MG63 (cell line): Measurements from ENCODE around the gene FRMD4B. TPM values are rescaled to one million over a fixed set of nuclear protein-coding genes. Genes with fewer than 3 reads are reported as not detected.

ENCODE experiments used
- DNase-seq: peaks from one replicate; pipeline ENCODE4 v3.0.0-alpha.2; 2020
- H3K27me3 ChIP-seq: fragments of 250-450 bp; sonication (Bioruptor Pico); 2 replicates; pipeline ENCODE4 v1.5.1; 2020; ENCODE audit warnings: mild to moderate bottlenecking, moderate library complexity
- H3K36me3 ChIP-seq: fragments of 250-450 bp; sonication (Bioruptor Pico); 2 replicates; pipeline ENCODE4 v1.5.1; 2020; ENCODE audit warnings: mild to moderate bottlenecking, moderate library complexity
- H3K4me3 ChIP-seq: fragments of 250-450 bp; sonication (Bioruptor Pico); 2 replicates; pipeline ENCODE4 v1.5.1; 2020; ENCODE audit warnings: mild to moderate bottlenecking, moderate library complexity
- H3K9me3 ChIP-seq: fragments of 250-450 bp; sonication (Bioruptor Pico); 2 replicates; pipeline ENCODE4 v1.5.1; 2020; ENCODE audit warnings: mild to moderate bottlenecking, moderate library complexity
- total RNA-seq: library from RNA; depleted of rRNA; stranded (reverse); fragments of >200 nt; shearing (Covaris generic); gene quantifications from 2 replicates; pipeline ENCODE4 v1.2.3, GENCODE V29; 2014; ENCODE audit warnings: low replicate concordance

The FRMD4B gene
- total RNA-seq, 1 experiment from 2014 or later: 5.1 TPM

GRCh38 chr3:69319652-69320051 lies 66.2 kb downstream of the FRMD4B start:
- Histone ChIP-seq H3K27me3 (no peaks in the 10 kb centered on the region), H3K9me3 (no peaks in the 10 kb centered on the region), H3K4me3 (no peak overlapping the region), H3K36me3 (no peaks in the 10 kb centered on the region)
- DNase-seq: no peak

DNA sequence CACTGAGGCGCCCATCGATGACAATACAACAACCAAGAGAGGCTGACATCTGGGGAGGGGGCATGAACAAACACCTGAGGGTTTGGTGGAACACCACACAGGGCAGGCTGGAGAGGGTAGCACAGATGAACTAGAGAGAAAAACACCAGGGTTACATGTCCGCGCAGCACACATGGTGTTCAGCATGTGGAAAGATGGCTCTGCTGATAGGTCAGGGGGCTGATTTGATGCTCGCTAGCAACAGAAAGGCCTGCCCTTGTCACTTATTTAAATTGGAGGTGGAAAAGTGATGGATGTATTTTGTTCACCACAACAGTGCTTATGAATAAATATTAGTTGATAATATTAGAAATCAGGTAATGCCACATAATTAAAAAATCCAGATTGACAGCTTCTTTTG lies 67.5 kb downstream of the FRMD4B start:
- Histone ChIP-seq H3K27me3 (no peaks in the 10 kb centered on the region), H3K36me3 (no peaks in the 10 kb centered on the region), H3K4me3 (no peak overlapping the region), H3K9me3 (no peaks in the 10 kb centered on the region)
- DNase-seq: no peak

GRCh38 chr3:69313251-69313650 lies 72.6 kb downstream of the FRMD4B start:
- Histone ChIP-seq H3K27me3 (no peaks in the 10 kb centered on the region), H3K36me3 (no peaks in the 10 kb centered on the region), H3K4me3 (no peak overlapping the region), H3K9me3 (no peaks in the 10 kb centered on the region)
- DNase-seq: no peak

GRCh38 chr3:69309814-69310213 lies 76.1 kb downstream of the FRMD4B start:
- H3K9me3 ChIP-seq: no peaks in the 10 kb centered on the region
- no peaks in the 10 kb centered on the region for H3K27me3 ChIP-seq
- peak; percentile 14 for DNase-seq
- H3K36me3 ChIP-seq: no peaks in the 10 kb centered on the region
- no peak overlapping the region for H3K4me3 ChIP-seq

- DNase-seq: peak; percentile 16
- no peaks in the 10 kb centered on the region for H3K27me3 ChIP-seq
- H3K9me3 ChIP-seq: no peaks in the 10 kb centered on the region
- no peak overlapping the region for H3K4me3 ChIP-seq
- H3K36me3 ChIP-seq: no peaks in the 10 kb centered on the region
These were observed 79.4 kb downstream of the FRMD4B start for GRCh38 chr3:69306239-69307185.

DNA sequence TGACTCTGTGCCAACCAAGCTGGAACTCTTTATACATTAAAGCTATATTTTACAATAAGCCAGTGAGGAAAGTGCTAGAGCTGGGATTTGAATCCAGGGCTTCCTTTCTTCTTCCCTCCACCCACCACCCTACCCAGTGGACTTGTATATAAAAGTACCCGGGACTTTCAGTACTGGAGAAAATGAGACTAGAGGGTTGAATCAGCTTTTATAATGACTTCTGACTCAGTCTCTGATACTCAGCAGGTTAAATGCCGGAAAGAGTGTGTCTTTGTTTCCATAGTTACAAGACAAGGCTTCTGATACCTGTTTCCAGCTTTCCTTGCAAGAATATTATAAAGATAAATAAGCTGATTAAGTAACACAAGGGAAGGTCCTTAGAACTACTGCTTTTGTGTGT lies 80.9 kb downstream of the FRMD4B start:
- H3K9me3 ChIP-seq: no peaks in the 10 kb centered on the region
- H3K27me3 ChIP-seq: no peaks in the 10 kb centered on the region
- H3K4me3 ChIP-seq: no peak overlapping the region
- no peaks in the 10 kb centered on the region for H3K36me3 ChIP-seq
- DNase-seq: no peak

DNA sequence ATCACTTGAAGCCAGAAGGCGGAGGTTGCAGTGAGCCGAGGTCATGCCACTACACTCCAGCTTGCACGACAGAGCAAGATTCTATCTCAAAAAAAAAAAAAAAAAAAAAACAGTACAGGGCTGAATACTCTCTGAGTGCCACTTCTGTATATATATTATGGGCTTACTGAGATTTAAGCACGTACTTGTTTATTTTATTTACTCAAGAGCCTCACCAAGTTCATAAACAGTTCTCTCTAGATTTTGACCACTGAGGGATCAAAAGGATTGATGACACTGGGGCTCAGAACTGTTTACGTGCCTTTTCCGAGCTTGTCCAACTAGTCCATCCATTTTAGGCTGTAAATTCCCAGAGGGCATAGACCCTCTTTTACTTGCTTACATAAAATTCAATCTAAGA lies 81.5 kb downstream of the FRMD4B start:
- no peak for DNase-seq
- no peaks in the 10 kb centered on the region for H3K36me3 ChIP-seq
- no peaks in the 10 kb centered on the region for H3K27me3 ChIP-seq
- H3K9me3 ChIP-seq: no peaks in the 10 kb centered on the region
- no peak overlapping the region for H3K4me3 ChIP-seq

- Histone ChIP-seq H3K9me3 (no peaks in the 10 kb centered on the region), H3K36me3 (no peaks in the 10 kb centered on the region), H3K27me3 (no peaks in the 10 kb centered on the region), H3K4me3 (no peak overlapping the region)
- DNase-seq: no peak
These were observed 85.6 kb downstream of the FRMD4B start for GRCh38 chr3:69300296-69300695.

DNA sequence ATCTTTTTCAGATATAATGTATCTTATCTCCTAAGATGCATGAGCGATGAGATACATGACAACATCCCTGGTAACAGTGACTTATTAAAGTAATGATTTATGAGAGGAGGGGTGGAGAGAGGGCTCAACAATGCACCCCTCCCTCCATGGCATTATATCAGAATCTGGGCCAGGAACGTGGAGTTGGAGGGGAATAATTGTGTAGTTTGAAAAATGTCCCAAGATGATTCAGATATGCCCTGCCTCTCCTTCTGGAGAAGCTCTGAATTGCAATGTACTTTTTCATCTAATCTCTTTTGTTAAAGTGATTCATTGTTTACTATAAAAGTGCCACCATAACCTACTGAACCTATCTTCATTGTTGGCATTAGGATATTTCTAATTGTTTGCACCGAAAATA lies 86.5 kb downstream of the FRMD4B start:
- no peaks in the 10 kb centered on the region for H3K9me3 ChIP-seq
- H3K4me3 ChIP-seq: no peak overlapping the region
- H3K36me3 ChIP-seq: no peaks in the 10 kb centered on the region
- H3K27me3 ChIP-seq: no peaks in the 10 kb centered on the region
- no peak for DNase-seq

DNA sequence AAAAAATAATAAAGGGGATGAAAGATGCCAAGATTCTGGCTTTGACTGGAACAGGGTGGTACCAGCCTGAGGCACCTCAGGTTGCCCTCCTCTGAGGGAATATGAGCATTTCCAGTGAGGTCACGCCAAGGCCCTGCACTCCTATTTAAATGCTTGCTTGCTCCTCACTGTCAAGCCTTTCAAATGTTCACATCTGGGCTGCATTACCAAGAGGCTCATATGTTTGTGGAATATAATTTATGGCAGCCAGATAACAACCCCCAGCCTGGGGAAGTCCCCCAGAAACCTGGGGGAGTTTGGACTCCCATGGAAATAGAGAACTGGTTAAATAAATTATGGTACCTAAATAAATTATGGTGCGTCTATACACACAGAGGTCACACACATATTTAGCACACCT lies 88.4 kb downstream of the FRMD4B start:
- Histone ChIP-seq H3K36me3 (no peaks in the 10 kb centered on the region), H3K9me3 (no peaks in the 10 kb centered on the region), H3K27me3 (no peaks in the 10 kb centered on the region), H3K4me3 (no peak overlapping the region)
- no peak for DNase-seq

DNA sequence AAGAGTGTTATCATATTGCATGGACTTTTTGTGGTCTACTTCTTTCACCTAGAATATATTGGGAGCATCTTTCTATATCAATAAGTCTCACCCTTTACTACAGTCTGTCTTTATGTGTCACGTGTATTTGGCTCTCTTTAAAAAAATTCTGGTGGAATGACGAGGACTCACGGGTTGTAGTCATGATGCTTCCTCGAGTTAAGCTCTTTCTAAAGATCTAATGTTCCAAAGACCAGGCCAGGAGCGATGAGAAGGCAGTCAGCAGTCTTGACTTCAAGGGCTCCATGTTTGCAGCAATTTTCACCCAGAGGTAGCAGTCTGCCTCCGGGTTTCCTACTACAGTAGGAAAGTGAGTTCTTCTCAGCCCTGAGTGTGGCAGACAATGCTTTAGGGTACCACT lies 88.9 kb downstream of the FRMD4B start:
- Histone ChIP-seq H3K27me3 (no peaks in the 10 kb centered on the region), H3K9me3 (no peaks in the 10 kb centered on the region), H3K4me3 (no peak overlapping the region), H3K36me3 (no peaks in the 10 kb centered on the region)
- DNase-seq: no peak

DNA sequence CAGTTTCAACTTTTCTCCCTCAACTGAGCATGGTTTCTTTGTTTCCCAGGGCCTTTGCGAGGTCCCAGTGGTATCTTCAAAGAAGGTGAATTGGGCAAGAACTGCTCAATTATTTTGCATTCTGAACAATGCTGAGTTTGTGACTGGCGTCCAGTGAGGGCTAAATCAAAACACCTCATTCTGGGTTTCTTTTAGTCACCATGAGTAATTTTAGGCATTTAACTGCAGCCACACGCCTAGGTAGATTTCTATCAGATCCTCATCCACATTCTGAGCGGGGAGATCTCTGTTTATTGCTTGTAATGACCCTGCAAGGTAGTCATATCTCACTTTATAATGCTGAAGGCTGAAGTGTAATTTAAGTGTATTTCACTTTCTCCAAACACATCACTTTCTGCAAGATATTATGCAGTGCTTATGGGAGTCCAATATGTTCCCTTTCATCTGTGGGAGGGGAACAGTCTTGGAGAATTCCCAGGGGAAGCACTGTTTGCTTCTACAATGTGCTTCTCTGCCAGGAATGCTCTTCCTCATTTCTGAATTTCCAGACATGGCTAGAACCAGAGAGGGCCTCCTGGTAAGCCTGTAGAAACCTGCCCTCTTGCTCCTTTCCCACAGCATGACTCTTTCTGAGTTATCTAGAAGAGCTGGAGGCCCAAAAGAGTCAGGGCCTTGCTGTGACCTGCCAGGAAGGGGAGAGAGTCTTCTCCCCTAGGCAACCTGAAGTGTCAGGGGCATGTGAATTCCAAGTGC lies 91.7 kb downstream of the FRMD4B start:
- Histone ChIP-seq H3K27me3 (no peaks in the 10 kb centered on the region), H3K36me3 (no peaks in the 10 kb centered on the region), H3K4me3 (no peak overlapping the region), H3K9me3 (no peaks in the 10 kb centered on the region)
- DNase-seq: no peak

- Histone ChIP-seq H3K36me3 (no peaks in the 10 kb centered on the region), H3K9me3 (no peaks in the 10 kb centered on the region), H3K4me3 (no peak overlapping the region), H3K27me3 (no peaks in the 10 kb centered on the region)
- DNase-seq: no peak
These were observed 92.8 kb downstream of the FRMD4B start for GRCh38 chr3:69292959-69293574.

DNA sequence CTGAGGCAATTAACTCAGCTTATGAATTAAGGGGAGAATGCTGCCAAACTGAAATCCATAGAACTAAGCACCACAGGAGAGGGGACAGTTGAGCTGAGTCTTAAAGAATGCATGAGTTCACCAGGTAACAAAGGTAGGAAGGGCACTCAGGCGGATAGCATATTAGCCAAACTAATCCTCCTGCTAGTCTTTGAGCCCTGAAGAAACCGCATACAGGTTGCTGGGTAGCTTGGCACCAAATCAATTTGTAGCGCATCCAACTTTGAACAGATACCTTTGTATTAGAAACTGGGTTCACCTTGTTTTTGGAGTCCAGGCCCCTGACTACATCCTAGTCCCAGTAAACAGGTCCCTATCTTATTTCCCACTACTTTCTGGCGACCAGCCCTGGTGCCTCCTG lies 93.7 kb downstream of the FRMD4B start:
- Histone ChIP-seq H3K27me3 (no peaks in the 10 kb centered on the region), H3K36me3 (no peaks in the 10 kb centered on the region), H3K4me3 (no peak overlapping the region), H3K9me3 (no peaks in the 10 kb centered on the region)
- no peak for DNase-seq

- no peaks in the 10 kb centered on the region for H3K9me3 ChIP-seq
- no peaks in the 10 kb centered on the region for H3K27me3 ChIP-seq
- no peak overlapping the region for H3K4me3 ChIP-seq
- H3K36me3 ChIP-seq: no peaks in the 10 kb centered on the region
- no peak for DNase-seq
These were observed 95.5 kb downstream of the FRMD4B start for GRCh38 chr3:69290430-69290829.

- H3K4me3 ChIP-seq: no peak overlapping the region
- no peaks in the 10 kb centered on the region for H3K36me3 ChIP-seq
- no peak for DNase-seq
- no peaks in the 10 kb centered on the region for H3K27me3 ChIP-seq
- no peaks in the 10 kb centered on the region for H3K9me3 ChIP-seq
These were observed 95.9 kb downstream of the FRMD4B start for GRCh38 chr3:69290006-69290405.

- DNase-seq: no peak
- Histone ChIP-seq H3K27me3 (no peaks in the 10 kb centered on the region), H3K9me3 (no peaks in the 10 kb centered on the region), H3K36me3 (no peaks in the 10 kb centered on the region), H3K4me3 (no peak overlapping the region)
These were observed 97.6 kb downstream of the FRMD4B start for GRCh38 chr3:69288161-69288895.
